Stimulated activated CD8-positive, alpha-beta memory T cell treated with anti-CD3 and anti-CD28 coated beads, Interleukin-4, amount 100 ng/mL, for 1 hour (primary cell): Measurements from ENCODE around the gene HTRA3.

Source experiments
- DNase-seq, 2 donors: peaks; one replicate each; pipeline ENCODE4 v3.0.0-alpha.2; 2020; ENCODE audit warnings: low read depth in 2 of 2, low spot score in 1 of 2

HTRA3 gene

DNA sequence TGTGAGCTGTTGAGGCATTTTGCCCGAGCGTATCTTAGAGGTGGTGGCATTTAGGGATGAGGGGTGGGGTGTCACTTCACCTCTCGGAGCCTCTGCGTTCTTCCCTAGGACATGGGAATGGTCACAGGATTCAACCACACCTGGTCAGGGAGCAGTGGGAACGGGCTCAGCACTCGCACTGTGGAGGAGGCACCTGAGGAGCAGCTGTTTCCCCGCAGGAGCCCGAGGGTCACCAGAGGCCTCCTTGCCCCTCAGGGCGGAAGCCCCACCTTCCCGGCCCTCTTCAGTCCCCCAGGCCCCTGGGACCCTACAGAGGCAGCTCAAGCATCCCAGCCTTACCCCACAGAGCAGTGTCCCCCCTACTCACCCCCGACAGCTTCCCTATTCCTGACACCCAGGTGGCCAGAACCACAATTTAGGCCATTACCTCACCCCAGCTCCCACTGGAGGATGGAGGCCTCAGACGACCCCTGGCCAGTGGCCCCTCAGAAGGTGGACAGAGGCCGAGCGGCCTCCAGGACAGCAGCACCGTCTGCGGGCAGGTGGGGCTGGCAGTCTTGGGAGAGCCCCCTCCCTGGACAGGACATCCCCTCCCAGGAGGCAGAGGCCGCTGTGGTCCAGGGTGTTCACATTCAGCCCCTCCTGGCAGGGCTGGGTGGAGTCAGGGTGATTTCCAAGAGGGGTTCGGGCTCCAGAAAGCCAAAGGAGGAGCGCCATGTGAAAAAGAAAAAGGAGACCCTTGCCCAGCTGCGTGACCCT lies 4.2 kb upstream of the HTRA3 start:
- DNase-seq, result no peak

DNA sequence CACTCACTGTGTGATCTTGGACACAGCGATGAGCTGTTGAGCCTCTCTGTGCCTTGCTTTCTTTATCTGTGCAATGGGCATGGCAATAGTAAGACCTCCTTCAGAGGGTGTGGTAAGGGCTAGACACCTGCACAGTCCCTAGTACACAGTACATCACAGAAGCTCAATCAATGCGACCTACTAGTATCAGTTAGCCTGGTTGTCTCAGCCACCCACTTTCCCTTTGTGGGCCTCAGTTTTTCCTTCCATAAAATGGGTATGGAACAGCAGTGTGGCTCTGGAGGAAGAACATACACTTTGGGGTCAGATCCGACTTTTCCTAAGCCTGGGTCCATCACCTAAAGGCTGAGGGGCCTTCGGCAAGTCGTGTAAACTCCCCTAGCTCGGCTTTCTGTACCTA lies 3.5 kb upstream of the HTRA3 start:
- DNase-seq, result no peak

DNA sequence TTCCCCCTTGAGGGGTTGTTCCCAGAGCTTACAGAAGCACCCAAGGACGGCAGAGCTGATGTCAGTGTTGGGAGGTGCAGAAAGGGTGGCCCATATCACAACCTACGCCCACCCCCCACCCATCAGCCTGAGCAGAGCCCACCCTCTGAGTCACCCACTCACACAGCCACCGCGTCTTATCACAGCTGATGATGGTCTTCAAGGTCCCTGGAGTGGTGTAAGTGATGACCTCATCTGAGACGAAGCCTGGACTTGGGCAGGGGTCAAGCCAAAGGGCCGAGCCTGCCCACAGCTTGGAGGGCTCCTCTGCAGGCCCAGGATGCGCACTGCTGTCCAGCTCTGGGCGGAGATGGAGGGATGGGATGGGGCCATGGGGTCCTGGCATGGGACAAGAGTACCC lies 3.0 kb upstream of the HTRA3 start:
- DNase-seq, result no peak

DNA sequence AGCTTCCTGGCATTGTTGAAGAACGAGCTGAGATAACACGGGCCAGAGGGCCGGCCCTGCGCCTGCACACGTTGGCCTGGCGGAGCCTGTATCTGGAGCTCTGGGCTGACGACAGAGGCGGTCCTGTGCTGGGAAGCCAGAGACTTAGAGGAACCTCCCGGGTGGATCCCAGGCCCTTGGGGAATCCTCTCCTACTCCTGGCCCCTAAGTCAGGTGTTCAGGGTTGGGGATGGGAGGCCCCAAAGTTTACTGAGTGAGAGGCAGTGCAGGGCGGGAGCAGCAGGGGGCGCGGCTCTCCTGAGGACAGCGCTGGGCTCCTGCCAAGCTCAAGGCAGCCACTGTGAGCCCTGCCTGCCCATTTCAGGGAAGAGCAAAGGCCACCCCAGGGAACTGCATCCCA lies 2.5 kb upstream of the HTRA3 start:
- no peak for DNase-seq

DNA sequence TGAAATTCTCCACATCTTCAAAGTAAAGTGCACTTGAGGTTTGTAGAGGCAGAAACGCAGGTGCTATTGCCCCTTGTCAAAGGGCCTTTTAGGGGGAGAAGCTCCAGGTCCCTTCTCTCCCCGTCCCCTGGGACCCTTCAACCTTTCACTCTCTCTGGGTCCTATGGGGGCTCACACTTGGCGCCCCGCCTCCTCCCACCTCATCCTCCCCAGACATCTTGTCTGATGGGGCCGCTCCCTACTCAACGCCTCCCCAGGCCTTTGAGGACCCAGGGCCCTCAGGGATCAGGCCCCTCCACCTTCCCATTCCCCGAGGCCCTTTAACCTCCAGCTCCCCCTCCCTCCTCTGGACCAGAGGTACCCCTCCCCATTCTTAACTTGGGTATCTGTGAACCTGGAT lies 1.3 kb upstream of the HTRA3 start:
- no peak for DNase-seq

DNA sequence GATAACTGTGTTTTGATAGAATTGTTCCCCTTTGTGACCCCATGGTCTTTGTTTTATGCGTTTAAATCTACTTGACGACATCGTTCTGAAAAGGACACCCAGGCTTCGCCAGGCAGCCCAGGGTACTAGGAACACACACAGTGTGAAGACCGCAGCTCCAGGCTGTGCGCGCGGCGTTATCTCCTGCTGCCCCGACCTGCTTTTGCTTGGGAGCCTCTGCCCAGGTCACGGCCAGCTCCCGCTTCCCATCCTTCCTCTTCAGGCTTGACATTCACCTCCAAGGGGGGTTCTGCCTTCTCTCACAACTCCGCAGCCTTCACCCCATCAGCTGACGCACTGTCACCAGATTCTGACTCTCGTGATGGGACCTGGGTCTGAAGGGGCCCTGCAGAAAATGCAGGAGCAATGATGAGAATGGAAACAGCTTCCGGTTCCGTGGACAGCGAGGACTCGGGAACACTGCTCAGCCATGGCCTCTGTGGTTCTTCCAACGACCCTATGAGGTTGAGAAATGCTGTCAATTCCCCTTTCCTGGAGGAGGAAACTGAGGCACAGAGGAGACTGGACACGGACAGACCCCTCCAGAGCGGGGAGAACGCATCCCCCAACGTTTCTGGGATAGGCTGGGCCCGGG lies 536 bp upstream of the HTRA3 start:
- DNase-seq, result no peak

DNA sequence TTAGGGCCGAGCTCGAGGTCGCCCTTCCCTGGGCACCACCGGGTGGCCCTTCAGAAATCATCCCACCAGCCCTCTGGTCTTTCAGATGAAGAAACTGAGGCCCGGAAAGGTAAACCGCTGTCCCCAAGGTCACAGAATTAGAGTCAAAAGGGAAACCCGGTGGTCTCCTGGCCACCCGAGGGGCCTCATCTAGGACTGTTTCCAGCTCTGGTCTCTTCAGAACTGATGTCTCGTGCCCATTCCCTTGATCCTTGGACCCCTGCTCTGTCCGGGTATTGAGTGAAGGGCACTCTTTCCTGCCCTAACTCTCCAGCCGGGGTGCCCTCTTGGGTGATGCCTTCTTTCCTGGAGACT lies 841 bp downstream of the HTRA3 start:
- no peak for DNase-seq

DNA sequence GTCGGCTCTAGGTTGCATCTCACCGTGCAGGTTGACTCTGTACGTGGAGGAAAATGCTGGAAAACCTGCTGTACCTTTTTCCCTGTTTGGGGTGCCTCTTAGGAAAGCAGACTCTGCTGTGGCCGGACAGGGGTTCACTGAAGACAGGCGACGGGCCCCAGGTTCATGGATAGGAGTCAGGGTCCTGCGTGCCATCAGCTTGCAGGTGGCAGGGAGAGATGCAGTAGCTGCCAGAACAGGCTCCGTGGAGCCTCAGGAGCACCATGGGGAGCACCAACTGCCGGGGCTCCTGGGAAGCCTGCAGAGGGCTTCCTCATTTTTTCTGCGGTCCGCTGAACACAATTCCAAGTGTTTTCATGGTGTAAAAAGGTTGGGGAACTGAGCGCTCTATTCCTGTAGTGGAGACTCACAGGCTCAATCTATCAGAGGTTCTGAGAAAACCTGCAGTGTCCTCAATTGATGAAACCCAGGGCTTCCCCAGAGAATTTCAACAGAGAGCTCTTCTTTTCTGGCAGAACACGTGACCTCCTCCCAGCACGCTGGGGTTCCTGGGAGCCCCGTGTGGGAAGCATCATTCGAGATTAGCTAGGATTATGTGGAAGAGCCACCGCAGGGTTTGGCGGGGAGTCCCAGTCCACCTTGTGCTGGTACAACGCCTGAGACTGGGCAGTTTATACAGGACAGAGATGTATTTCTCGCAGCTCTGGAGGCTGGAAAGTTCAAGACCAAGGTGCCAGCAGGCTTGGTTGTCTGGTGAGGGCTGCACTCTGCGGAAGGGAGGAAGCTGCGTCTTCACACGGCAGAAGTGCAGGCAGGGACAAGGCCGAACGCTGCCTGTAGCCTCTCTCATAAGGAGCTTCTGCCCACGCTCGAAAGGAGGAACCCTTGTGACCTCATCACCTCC lies 1.6 kb downstream of the HTRA3 start:
- no peak for DNase-seq

DNA sequence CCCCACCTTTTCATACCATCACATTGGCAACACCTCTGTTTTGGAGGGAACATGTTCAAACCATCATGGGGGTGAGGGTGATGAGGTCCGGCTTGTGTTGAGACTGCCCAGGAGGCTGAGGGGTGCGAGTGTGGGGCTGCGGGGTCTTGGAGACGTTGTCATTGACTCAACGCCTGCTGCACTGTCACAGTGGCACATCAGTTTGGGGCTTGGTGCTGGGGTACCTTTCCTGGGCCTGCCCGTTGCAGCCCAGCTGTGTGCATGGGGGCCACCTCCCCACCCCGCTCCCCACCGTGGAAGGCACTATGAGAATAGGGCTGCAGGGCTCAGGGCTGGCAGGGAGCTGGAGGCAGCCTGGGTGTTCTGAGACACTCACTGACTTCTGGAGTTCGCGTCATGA lies 2.3 kb downstream of the HTRA3 start:
- DNase-seq, result no peak

DNA sequence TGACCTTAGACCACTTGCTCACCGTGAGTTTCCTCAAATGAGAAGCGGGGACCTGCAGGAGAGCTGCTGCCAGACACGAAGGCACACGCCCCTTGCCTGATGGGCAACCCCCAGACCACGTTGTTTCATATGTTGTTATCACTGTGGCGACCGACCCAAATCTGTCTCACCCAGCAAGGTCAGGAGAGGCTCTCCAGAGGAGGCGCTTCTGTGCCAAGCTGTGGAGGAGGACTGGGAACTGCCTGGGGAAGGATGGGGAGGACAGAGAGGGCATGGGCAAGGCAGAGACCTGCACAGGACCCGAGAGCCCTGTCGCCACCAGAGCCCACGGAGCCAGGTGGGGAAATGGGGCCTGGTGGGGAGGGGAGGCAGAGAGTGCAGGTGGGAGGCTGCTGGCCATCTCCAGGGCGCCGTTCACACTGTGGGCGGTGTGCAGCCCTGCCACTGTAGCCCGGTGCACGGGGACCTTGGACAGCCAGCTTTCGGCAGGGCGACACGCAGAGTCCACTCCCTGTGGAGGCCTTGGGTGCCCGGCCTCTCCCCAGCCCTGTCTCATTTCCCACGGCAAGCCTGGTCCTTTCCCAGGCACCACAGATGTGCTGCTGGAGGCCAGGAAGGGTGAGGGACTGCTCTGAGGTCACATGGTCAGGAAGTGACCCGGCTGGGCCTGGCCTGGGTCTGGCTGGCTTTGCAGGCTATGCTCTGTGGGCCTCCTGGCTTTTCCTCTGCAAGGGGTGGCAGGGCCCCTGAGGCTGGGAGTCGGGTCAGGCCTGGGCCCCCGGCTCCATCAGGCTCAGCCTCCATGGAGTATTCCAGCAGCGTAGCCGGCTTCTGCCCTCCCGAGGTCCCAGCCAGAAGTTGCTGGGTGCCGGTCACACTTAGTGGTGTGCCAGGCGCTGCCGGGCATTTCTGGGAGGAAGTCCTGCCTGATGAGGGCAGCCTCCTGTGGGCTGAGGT lies 3.2 kb downstream of the HTRA3 start:
- DNase-seq, result no peak

DNA sequence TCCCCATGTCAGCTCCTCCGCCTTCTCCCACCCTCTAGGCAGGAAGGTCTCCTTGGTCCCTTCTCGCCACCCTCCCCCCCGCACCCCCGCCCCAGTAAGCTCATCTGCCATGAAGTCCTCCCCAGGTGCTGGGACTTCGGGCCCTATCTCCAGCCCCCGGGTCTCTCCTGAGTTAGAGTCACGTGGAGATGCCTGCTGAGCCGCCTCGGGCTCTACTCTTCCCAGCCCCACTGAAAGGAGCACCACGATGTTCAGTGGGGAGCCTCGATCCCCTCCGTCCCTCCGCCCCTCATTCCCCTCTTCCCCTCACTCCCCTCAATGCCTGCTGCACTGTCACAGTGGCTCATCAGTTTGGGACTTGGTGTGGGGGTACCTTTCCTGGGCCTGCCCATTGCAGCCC lies 3.9 kb downstream of the HTRA3 start:
- no peak for DNase-seq

DNA sequence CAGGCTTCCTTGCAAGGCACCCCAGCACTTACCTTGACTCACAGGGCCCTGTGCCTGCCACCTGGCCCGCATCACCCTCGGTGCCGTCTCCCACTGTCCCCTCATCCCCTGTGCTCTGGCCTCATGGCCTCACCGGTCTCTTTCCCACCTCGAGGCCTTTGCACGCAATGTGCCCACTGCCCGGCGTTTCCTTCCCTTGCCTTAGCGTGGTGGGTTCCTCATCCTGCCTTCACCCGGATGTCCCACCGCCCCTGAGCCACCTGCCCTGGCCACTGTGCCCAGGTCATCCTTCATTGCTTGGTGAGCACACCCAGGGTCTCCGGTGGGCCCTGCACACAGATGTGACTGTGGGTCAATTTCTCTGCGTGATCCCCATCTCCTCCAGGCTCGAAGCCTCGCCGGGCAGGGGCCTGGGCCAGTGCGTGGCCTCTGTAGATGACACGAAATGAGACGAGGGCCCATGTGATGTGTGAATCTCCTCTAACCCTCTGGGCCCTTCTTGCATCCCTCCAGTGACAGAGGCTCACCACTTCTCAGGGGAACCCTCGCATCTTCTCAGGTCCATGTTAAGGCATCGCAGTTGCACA lies 4.6 kb downstream of the HTRA3 start:
- DNase-seq, result no peak

DNA sequence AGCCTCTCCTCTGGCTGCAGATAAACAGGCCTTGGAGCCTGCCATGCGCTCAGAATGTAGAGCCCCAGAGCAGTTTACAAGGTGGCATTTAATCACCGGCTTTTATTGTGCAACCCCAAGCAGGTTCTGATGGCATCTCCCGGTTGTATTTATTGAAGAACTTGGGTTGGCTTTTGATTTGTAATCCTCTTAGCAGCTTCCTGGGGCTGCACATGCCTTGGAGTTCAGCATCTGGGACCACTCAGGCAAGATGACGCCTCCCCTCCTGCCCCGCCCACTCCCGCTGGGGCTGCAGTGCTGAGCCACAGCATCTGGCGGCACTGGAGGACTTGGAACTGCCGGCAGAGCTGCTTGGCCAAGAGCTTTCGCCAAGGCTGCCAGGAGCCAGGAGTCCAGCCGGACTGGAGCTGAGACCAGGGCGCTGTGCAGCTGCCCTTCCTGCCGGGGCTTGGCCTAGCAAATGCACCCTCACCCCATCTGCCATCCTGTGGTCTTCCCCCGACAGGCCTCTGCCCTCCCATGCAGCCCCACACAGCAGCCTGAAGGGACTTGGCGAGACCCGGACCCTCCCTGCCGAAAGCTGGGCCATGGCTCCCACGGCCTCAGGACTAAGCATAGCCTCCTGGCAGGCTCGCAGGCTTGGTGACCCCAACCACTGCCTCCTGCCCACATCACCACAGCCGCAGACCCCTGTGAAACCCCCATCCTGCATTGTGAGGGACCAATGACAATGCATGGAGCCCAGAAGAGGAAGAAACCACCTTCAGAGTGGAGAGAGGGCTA lies 5.4 kb downstream of the HTRA3 start:
- no peak for DNase-seq

DNA sequence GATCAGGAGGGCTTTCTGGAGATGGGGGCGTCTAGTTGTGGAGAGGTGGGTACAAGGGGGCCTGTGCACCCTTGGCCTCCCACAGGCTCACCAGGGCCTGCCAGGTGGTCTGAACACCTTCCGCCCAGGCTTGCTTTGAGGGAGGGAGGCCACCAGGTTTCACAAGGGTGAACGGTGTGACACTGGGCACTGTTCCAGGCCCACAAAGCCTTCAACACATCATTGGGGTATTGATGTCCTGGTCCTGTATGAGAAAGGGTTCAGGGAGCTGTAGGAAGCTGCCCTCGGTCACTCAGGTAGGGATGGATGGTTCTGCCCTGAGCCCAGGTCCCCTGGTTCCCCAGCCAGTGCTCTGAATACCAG lies 6.0 kb downstream of the HTRA3 start:
- no peak for DNase-seq

DNA sequence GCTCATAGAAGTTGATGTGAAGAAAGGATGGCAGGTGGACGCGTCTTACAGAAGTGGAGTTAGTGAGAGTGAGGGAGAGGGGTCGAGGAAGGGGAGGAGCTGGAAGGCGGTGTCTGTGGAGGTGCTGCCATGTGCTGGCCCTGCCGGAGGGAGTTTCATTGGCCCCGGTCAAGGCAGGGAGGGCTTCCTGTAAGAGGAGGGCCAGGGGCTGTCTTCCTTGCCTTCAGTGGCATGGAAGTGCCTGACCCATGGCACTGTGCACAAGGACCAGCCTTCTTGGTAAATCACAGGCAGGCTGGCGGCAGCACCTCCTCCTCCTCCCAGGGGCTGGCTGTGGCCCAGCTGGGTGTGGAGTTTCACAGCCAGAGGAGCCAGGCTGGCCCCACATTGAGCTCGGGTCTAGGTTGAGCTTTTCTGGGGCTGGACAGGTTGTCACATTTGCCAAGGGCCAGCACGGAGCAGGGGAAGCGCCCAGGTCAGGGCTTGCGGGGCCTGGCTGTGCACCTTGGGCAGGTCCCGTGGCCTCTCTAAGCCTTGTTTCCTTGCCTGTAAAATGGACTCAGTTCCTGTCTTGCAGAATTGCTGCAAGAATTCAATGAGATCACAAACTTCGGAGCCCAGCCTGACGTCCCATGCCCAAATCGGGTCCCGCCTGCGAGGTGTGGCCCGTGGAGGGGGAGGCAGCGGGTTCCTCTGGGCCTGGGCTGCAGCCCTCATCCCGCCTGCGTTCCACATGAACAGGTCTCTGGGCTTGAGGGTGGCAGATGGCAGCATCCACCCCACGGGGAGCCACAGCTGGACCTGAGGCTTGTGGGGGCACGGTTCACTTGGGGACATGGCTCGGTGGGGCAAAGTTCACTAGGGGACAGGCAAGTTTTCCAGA lies 7.0 kb downstream of the HTRA3 start:
- no peak for DNase-seq

DNA sequence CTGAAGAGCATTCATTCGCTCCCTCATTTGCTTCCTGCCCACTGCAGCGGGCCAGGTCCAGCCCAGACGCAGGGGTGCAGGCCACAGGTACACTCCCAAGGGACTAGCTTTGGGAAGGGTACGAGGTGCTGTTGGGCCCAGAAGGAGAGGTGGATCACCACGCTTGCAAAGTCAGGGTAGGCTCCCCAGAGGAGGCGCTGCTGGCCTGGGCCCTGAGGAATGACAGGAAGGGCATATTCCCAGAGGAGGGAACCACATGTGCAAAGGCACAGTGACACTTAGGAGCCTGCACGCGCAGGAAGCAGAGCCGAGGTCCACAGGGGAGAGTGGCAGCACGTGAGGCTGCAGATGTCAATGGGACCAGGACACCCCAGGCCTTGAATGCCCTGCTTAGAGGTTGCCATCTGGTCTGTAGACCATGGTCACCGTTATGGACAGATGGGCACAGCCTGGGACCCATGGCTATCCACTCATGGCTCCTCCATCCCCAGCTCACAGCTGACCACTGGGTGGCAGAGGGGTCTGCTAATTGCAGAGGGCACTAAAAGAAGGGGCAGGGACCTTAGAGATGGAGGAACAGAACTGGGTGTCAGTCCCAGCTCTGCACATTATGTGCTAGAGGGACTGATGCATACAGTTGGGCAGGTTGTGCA lies 7.9 kb downstream of the HTRA3 start:
- DNase-seq, result no peak

DNA sequence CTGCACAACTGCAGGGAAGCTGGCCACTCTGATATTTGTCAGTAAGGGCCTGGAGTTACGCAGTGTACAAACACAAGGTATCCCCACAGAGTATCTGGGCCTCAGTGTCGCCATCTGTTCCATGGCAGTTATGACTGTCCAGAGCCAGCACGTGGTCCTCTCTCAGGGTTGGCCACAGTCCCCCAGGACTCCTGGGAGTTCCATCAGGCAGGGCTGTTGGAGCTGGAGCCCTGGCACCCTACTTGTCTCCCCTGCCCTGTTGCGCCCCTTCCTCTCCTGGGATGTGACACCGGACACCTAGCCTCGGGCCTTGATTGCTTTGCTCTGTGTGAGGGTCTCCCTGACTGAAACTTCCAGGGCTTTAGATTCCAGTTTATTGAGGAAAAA lies 8.4 kb downstream of the HTRA3 start:
- DNase-seq, result no peak
